ENCODE results near the gene BDNF.
"Not testable (repeated sequence)": the region's sequence is repeated elsewhere in the genome, so short reads cannot be mapped to it uniquely, and the experiment has no call there.

The BDNF gene

GRCh38 chr11:27663326-27663725, 36.9 kb downstream of the BDNF start:
- no peak for DNase-seq

GRCh38 chr11:27660171-27660570, 40.1 kb downstream of the BDNF start:
- DNase-seq = no peak

- no peak for DNase-seq
Measured at GRCh38 chr11:27658535-27659236, 41.6 kb downstream of the BDNF start.

GRCh38 chr11:27656806-27657483, 43.3 kb downstream of the BDNF start:
- DNase-seq = no peak

- DNase-seq = no peak
Measured at GRCh38 chr11:27656320-27656719, 43.9 kb downstream of the BDNF start.

- DNase-seq = no peak
Measured at GRCh38 chr11:27653990-27654758, 46.1 kb downstream of the BDNF start.

GRCh38 chr11:27651711-27652110, 48.5 kb downstream of the BDNF start:
- DNase-seq = no peak

GRCh38 chr11:27650988-27651387, 49.3 kb downstream of the BDNF start:
- DNase-seq = no peak

- DNase-seq = no peak
Measured at GRCh38 chr11:27649800-27650199, 50.5 kb downstream of the BDNF start.

- no peak for DNase-seq
Measured at GRCh38 chr11:27648840-27649239, 51.4 kb downstream of the BDNF start.

- DNase-seq = no peak
Measured at GRCh38 chr11:27646051-27646818, 54.0 kb downstream of the BDNF start.

GRCh38 chr11:27642954-27643353, 57.3 kb downstream of the BDNF start:
- no peak for DNase-seq

- DNase-seq = no peak
Measured at GRCh38 chr11:27640954-27641353, 59.3 kb downstream of the BDNF start.

- no peak for DNase-seq
Measured at GRCh38 chr11:27635567-27636037, 64.7 kb downstream of the BDNF start.

GRCh38 chr11:27634776-27635175, 65.5 kb downstream of the BDNF start:
- DNase-seq = not testable (repeated sequence)

GRCh38 chr11:27634282-27634681, 66.0 kb downstream of the BDNF start:
- not testable (repeated sequence) for DNase-seq

- not testable (repeated sequence) for DNase-seq
Measured at GRCh38 chr11:27629023-27629422, 71.2 kb downstream of the BDNF start.

- DNase-seq = no peak
Measured at GRCh38 chr11:27627979-27628378, 72.3 kb downstream of the BDNF start.

GRCh38 chr11:27626938-27627586, 73.2 kb downstream of the BDNF start:
- no peak for DNase-seq

GRCh38 chr11:27626269-27626937, 73.9 kb downstream of the BDNF start:
- no peak for DNase-seq

- DNase-seq = no peak
Measured at GRCh38 chr11:27625347-27625912, 74.8 kb downstream of the BDNF start.
